Measurements from ENCODE around the gene RIPPLY1.

Gene RIPPLY1

GRCh38 chrX:106931831-106932491 lies 28.8 kb upstream of the RIPPLY1 start:
- no peak overlapping the region for H3K4me3 ChIP-seq (ENCODE audit: low read depth in 1 of 2, low read length in 2 of 2)
- H3K27ac ChIP-seq (ENCODE audit: low read length): no peak overlapping the region
- no peaks in the 10 kb centered on the region for H4K20me1 ChIP-seq (ENCODE audit: insufficient read depth, low read length)
- ATAC-seq (ENCODE audit: insufficient read depth, low read depth): no peak
- TF ChIP-seq CTCF (IDR thresholded peaks at IDR 0.05; ENCODE audit: borderline replicate concordance, extremely low read depth, low read length, poor library complexity, severe bottlenecking) (no peak), EZH2 (IDR thresholded peaks at IDR 0.05; ENCODE audit: borderline replicate concordance, low read depth, low read length, severe bottlenecking) (no peak)
- no peaks in the 10 kb centered on the region for H3K27me3 ChIP-seq (ENCODE audit: insufficient read depth, low read length, poor library complexity)
- no peaks in the 10 kb centered on the region for H3K9me3 ChIP-seq (ENCODE audit: insufficient read depth, low read length, severe bottlenecking)
- no peak overlapping the region for H2AFZ ChIP-seq (ENCODE audit: low read depth, low read length)
- H3K79me2 ChIP-seq (ENCODE audit: insufficient read depth, low read length): no peaks in the 10 kb centered on the region
- no peak for DNase-seq
- no peak overlapping the region for H3K9ac ChIP-seq (ENCODE audit: low read depth, low read length)
- no peaks in the 10 kb centered on the region for H3K36me3 ChIP-seq (ENCODE audit: insufficient read depth, low read length)
- no peak overlapping the region for H3K4me2 ChIP-seq (ENCODE audit: insufficient read depth, low read length)
- peaks cover 11% of the 10 kb centered on the region for H3K4me1 ChIP-seq (ENCODE audit: insufficient read depth, low read length)

GRCh38 chrX:106928227-106928626 lies 25.1 kb upstream of the RIPPLY1 start:
- H3K9ac ChIP-seq (ENCODE audit: low read depth, low read length): no peak overlapping the region
- no peaks in the 10 kb centered on the region for H3K9me3 ChIP-seq (ENCODE audit: insufficient read depth, low read length, severe bottlenecking)
- peaks cover 4% of the 10 kb centered on the region for H3K4me1 ChIP-seq (ENCODE audit: insufficient read depth, low read length)
- H3K79me2 ChIP-seq (ENCODE audit: insufficient read depth, low read length): no peaks in the 10 kb centered on the region
- no peak overlapping the region for H3K4me2 ChIP-seq (ENCODE audit: insufficient read depth, low read length)
- no peak for TF ChIP-seq CTCF (IDR thresholded peaks at IDR 0.05; ENCODE audit: borderline replicate concordance, extremely low read depth, low read length, poor library complexity, severe bottlenecking)
- TF ChIP-seq EZH2 (IDR thresholded peaks at IDR 0.05; ENCODE audit: borderline replicate concordance, low read depth, low read length, severe bottlenecking): no peak
- ATAC-seq (ENCODE audit: insufficient read depth, low read depth) (no peak), DNase-seq (no peak)
- no peaks in the 10 kb centered on the region for H4K20me1 ChIP-seq (ENCODE audit: insufficient read depth, low read length)
- no peaks in the 10 kb centered on the region for H3K27me3 ChIP-seq (ENCODE audit: insufficient read depth, low read length, poor library complexity)
- H3K4me3 ChIP-seq (ENCODE audit: low read depth in 1 of 2, low read length in 2 of 2): no peak overlapping the region
- no peaks in the 10 kb centered on the region for H3K36me3 ChIP-seq (ENCODE audit: insufficient read depth, low read length)
- no peak overlapping the region for H2AFZ ChIP-seq (ENCODE audit: low read depth, low read length)
- H3K27ac ChIP-seq (ENCODE audit: low read length): no peak overlapping the region

- H3K9ac ChIP-seq (ENCODE audit: low read depth, low read length): no peak overlapping the region
- H3K27me3 ChIP-seq (ENCODE audit: insufficient read depth, low read length, poor library complexity): no peaks in the 10 kb centered on the region
- no peak for DNase-seq
- no peak overlapping the region for H3K4me3 ChIP-seq (ENCODE audit: low read depth in 1 of 2, low read length in 2 of 2)
- no peak for ATAC-seq (ENCODE audit: insufficient read depth, low read depth)
- H3K36me3 ChIP-seq (ENCODE audit: insufficient read depth, low read length): no peaks in the 10 kb centered on the region
- no peak overlapping the region for H3K4me2 ChIP-seq (ENCODE audit: insufficient read depth, low read length)
- no peaks in the 10 kb centered on the region for H4K20me1 ChIP-seq (ENCODE audit: insufficient read depth, low read length)
- H3K27ac ChIP-seq (ENCODE audit: low read length): no peak overlapping the region
- TF ChIP-seq EZH2 (IDR thresholded peaks at IDR 0.05; ENCODE audit: borderline replicate concordance, low read depth, low read length, severe bottlenecking): no peak
- TF ChIP-seq CTCF (IDR thresholded peaks at IDR 0.05; ENCODE audit: borderline replicate concordance, extremely low read depth, low read length, poor library complexity, severe bottlenecking): no peak
- H2AFZ ChIP-seq (ENCODE audit: low read depth, low read length): no peak overlapping the region
- H3K9me3 ChIP-seq (ENCODE audit: insufficient read depth, low read length, severe bottlenecking): no peaks in the 10 kb centered on the region
- no peaks in the 10 kb centered on the region for H3K79me2 ChIP-seq (ENCODE audit: insufficient read depth, low read length)
- no peaks in the 10 kb centered on the region for H3K4me1 ChIP-seq (ENCODE audit: insufficient read depth, low read length)
These were observed 24.6 kb upstream of the RIPPLY1 start for GRCh38 chrX:106927700-106928099.
